GM23338 (cell line): ENCODE results near the gene LGALS13.

Experiments
- CREB1 ChIP-seq: fragments of 250-450 bp; sonication (Bioruptor Pico); IDR thresholded peaks from 2 replicates; pipeline ENCODE4 v1.5.0; 2020; ENCODE audit warnings: low read depth, mild to moderate bottlenecking, moderate library complexity
- ETS1 ChIP-seq: IDR thresholded peaks from 2 replicates; pipeline ENCODE4 v1.6.1; 2016; ENCODE audit warnings: antibody characterized with exemption
- EZH2 ChIP-seq: fragments of 200-600 bp; sonication (generic); IDR thresholded peaks from one replicate; pipeline ENCODE4 v1.8.0; 2017; ENCODE audit warnings: antibody characterized with exemption, mild to moderate bottlenecking, low read depth; ENCODE audit not compliant: unreplicated experiment
- EZH2phosphoT487 ChIP-seq: fragments of 200-600 bp; sonication (generic); IDR thresholded peaks from one replicate; pipeline ENCODE4 v1.8.1; 2018; ENCODE audit warnings: antibody characterized with exemption; ENCODE audit not compliant: unreplicated experiment
- JUNB ChIP-seq: IDR thresholded peaks from one replicate; pipeline ENCODE4 v1.6.1; 2016; ENCODE audit warnings: antibody characterized with exemption; ENCODE audit not compliant: unreplicated experiment
- NANOG ChIP-seq: IDR thresholded peaks from 2 replicates; pipeline ENCODE4 v1.6.1; 2016; ENCODE audit warnings: antibody characterized with exemption, borderline replicate concordance
- POLR2AphosphoS5 ChIP-seq: IDR thresholded peaks from 2 replicates; pipeline ENCODE4 v1.6.1; 2016; ENCODE audit warnings: antibody characterized with exemption, low read depth
- ZNF114 ChIP-seq: fragments of 250-450 bp; sonication (Bioruptor Pico); IDR thresholded peaks from 2 replicates; pipeline ENCODE4 v1.5.0; 2020; ENCODE audit warnings: mild to moderate bottlenecking, moderate library complexity
- ZNF331 ChIP-seq: fragments of 250-450 bp; sonication (Bioruptor Pico); IDR thresholded peaks from 2 replicates; pipeline ENCODE4 v1.5.0; 2020; ENCODE audit warnings: low read depth, mild to moderate bottlenecking, moderate library complexity
- TF ChIP-seq, protein P1 (sequence below), 2 experiments: fragments of 200-600 bp in 1 of 2; sonication (generic) in 1 of 2; conservative IDR thresholded peaks; 2 replicates each; pipeline versions ENCODE4 v1.5.1 to v1.6.1; 2016 to 2017; ENCODE audit warnings: antibody characterized with exemption in 2 of 2, low read depth in 2 of 2, mild to moderate bottlenecking in 2 of 2, moderate library complexity in 1 of 2
- TF ChIP-seq, protein P2 (sequence below): IDR thresholded peaks from one replicate; pipeline ENCODE4 v1.6.1; 2018; ENCODE audit warnings: antibody characterized with exemption; ENCODE audit not compliant: unreplicated experiment

GRCh38 chr19:39603825-39604224 is 1.5 kb downstream of the LGALS13 start:
- TF ChIP-seq, protein P1, sequence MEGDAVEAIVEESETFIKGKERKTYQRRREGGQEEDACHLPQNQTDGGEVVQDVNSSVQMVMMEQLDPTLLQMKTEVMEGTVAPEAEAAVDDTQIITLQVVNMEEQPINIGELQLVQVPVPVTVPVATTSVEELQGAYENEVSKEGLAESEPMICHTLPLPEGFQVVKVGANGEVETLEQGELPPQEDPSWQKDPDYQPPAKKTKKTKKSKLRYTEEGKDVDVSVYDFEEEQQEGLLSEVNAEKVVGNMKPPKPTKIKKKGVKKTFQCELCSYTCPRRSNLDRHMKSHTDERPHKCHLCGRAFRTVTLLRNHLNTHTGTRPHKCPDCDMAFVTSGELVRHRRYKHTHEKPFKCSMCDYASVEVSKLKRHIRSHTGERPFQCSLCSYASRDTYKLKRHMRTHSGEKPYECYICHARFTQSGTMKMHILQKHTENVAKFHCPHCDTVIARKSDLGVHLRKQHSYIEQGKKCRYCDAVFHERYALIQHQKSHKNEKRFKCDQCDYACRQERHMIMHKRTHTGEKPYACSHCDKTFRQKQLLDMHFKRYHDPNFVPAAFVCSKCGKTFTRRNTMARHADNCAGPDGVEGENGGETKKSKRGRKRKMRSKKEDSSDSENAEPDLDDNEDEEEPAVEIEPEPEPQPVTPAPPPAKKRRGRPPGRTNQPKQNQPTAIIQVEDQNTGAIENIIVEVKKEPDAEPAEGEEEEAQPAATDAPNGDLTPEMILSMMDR (conservative IDR thresholded peaks at IDR 0.05; ENCODE audit: low read depth in 2 of 2), result no peak
- TF ChIP-seq JUNB (no peak), EZH2 (no peak), POLR2AphosphoS5 (no peak), ZNF114 (CRISPR knock-in tag) (no peak), NANOG (no peak), CREB1 (CRISPR knock-in tag) (no peak), ETS1 (no peak), EZH2phosphoT487 (no peak), ZNF331 (no peak)
- TF ChIP-seq, protein P2, sequence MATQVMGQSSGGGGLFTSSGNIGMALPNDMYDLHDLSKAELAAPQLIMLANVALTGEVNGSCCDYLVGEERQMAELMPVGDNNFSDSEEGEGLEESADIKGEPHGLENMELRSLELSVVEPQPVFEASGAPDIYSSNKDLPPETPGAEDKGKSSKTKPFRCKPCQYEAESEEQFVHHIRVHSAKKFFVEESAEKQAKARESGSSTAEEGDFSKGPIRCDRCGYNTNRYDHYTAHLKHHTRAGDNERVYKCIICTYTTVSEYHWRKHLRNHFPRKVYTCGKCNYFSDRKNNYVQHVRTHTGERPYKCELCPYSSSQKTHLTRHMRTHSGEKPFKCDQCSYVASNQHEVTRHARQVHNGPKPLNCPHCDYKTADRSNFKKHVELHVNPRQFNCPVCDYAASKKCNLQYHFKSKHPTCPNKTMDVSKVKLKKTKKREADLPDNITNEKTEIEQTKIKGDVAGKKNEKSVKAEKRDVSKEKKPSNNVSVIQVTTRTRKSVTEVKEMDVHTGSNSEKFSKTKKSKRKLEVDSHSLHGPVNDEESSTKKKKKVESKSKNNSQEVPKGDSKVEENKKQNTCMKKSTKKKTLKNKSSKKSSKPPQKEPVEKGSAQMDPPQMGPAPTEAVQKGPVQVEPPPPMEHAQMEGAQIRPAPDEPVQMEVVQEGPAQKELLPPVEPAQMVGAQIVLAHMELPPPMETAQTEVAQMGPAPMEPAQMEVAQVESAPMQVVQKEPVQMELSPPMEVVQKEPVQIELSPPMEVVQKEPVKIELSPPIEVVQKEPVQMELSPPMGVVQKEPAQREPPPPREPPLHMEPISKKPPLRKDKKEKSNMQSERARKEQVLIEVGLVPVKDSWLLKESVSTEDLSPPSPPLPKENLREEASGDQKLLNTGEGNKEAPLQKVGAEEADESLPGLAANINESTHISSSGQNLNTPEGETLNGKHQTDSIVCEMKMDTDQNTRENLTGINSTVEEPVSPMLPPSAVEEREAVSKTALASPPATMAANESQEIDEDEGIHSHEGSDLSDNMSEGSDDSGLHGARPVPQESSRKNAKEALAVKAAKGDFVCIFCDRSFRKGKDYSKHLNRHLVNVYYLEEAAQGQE, result no peak
